Vagina (tissue), 2 donors: ENCODE data around the gene C15orf39. TPM values are rescaled to one million over a fixed set of nuclear protein-coding genes. Genes with fewer than 3 reads are reported as not detected.

ENCODE experiments used
- DNase-seq, 2 donors: peaks; one replicate each; pipeline ENCODE4 v3.0.0-alpha.2; 2017; ENCODE audit errors: extremely low spot score in 2 of 2
- H3K27ac ChIP-seq: fragments of 200-600 bp; sonication (generic); one replicate; pipeline ENCODE4 v1.5.1; 2019
- H3K27me3 ChIP-seq: fragments of 200-600 bp; sonication (generic); one replicate; pipeline ENCODE4 v1.5.1; 2019
- H3K36me3 ChIP-seq, 2 donors: fragments of 200-600 bp; sonication (generic); one replicate each; pipeline ENCODE4 v1.5.1; 2017 to 2019
- H3K4me1 ChIP-seq: fragments of 200-600 bp; sonication (generic); one replicate; pipeline ENCODE4 v1.5.1; 2019
- H3K4me3 ChIP-seq, 2 donors: fragments of 200-600 bp; sonication (generic); 1 replicate in 1 of 2; 2 replicates in 1 of 2; pipeline ENCODE4 v1.5.1; 2016 to 2019
- H3K9me3 ChIP-seq: fragments of 200-600 bp; sonication (generic); one replicate; pipeline ENCODE4 v1.5.1; 2019
- CTCF ChIP-seq, 3 experiments: fragments of 450-650 bp in 2 of 3; fragments of 200-600 bp in 1 of 3; sonication (generic) in 1 of 3; IDR thresholded peaks; one replicate each; pipeline ENCODE4 v1.5.1; 2017 to 2019; ENCODE audit warnings: antibody characterized with exemption in 3 of 3, mild to moderate bottlenecking in 2 of 3, moderate library complexity in 2 of 3
- POLR2A ChIP-seq, 2 donors: fragments of 450-650 bp; IDR thresholded peaks; one replicate each; pipeline ENCODE4 v1.6.1; 2017; ENCODE audit warnings: antibody characterized with exemption in 2 of 2, mild to moderate bottlenecking in 2 of 2, moderate library complexity in 2 of 2
- POLR2AphosphoS5 ChIP-seq, 2 donors: sonication (generic); formaldehyde crosslinking; IDR thresholded peaks; one replicate each; pipeline ENCODE4 v1.9.0; 2017; ENCODE audit warnings: antibody characterized with exemption in 2 of 2, mild to moderate bottlenecking in 2 of 2, low read depth in 1 of 2; ENCODE audit not compliant: insufficient read depth in 1 of 2
- intact Hi-C: fragments of 100-400 bp; cut with DNase I; formaldehyde crosslinking; loops from one replicate; pipeline ENCODE4 v1.15.1; 2023
- total RNA-seq: library from RNA; depleted of rRNA; stranded (reverse); fragments of >200 nt; gene quantifications from one replicate; pipeline ENCODE4 v1.2.3, GENCODE V29; 2016

C15orf39 gene
- total RNA-seq, 1 donor from 2014 or later = 20.9 TPM

- TF ChIP-seq CTCF (IDR thresholded peaks at IDR 0.05) (no peak), POLR2AphosphoS5 (IDR thresholded peaks at IDR 0.05; ENCODE audit: insufficient read depth in 1 of 2, low read depth in 1 of 2) (no peak), POLR2A (IDR thresholded peaks at IDR 0.05) (no peak)
- Histone ChIP-seq H3K4me1 (peaks cover 32% of the 10 kb centered on the region), H3K27ac (no peak overlapping the region), H3K36me3 (no peaks in the 10 kb centered on the region), H3K9me3 (no peaks in the 10 kb centered on the region), H3K4me3 (no peak overlapping the region), H3K27me3 (no peaks in the 10 kb centered on the region)
- DNase-seq = no peak
- intact Hi-C loops = no loop called here
Measured at GRCh38 chr15:75197062-75197630, 4.5 kb upstream of the C15orf39 start.

- no peaks in the 10 kb centered on the region for H3K9me3 ChIP-seq
- no peak for DNase-seq
- H3K4me1 ChIP-seq = peaks cover 42% of the 10 kb centered on the region
- TF ChIP-seq POLR2A (IDR thresholded peaks at IDR 0.05) = no peak
- no peak for TF ChIP-seq CTCF (IDR thresholded peaks at IDR 0.05)
- TF ChIP-seq POLR2AphosphoS5 (IDR thresholded peaks at IDR 0.05; ENCODE audit: insufficient read depth in 1 of 2, low read depth in 1 of 2) = no peak
- no peak overlapping the region for H3K4me3 ChIP-seq
- intact Hi-C loops = no loop called here
- no peak overlapping the region for H3K27ac ChIP-seq
- no peaks in the 10 kb centered on the region for H3K27me3 ChIP-seq
- H3K36me3 ChIP-seq = no peaks in the 10 kb centered on the region
Measured at GRCh38 chr15:75198560-75199356, 2.9 kb upstream of the C15orf39 start.

GRCh38 chr15:75199357-75199940 is 2.2 kb upstream of the C15orf39 start:
- H3K4me3 ChIP-seq = no peak overlapping the region
- intact Hi-C loops = no loop called here
- peaks cover 49% of the 10 kb centered on the region for H3K4me1 ChIP-seq
- TF ChIP-seq POLR2AphosphoS5 (IDR thresholded peaks at IDR 0.05; ENCODE audit: insufficient read depth in 1 of 2, low read depth in 1 of 2) (no peak), POLR2A (IDR thresholded peaks at IDR 0.05) (no peak), CTCF (IDR thresholded peaks at IDR 0.05) (no peak)
- no peak overlapping the region for H3K27ac ChIP-seq
- H3K9me3 ChIP-seq = no peaks in the 10 kb centered on the region
- no peak for DNase-seq
- no peaks in the 10 kb centered on the region for H3K36me3 ChIP-seq
- no peaks in the 10 kb centered on the region for H3K27me3 ChIP-seq

- no peaks in the 10 kb centered on the region for H3K9me3 ChIP-seq
- H3K36me3 ChIP-seq = no peaks in the 10 kb centered on the region
- intact Hi-C loops = loop anchor here (5.0 kb wide), 1 partner anchor 158 kb away; no protein-coding TSS in a partner anchor
- H3K4me1 ChIP-seq = peaks cover 55% of the 10 kb centered on the region
- H3K27ac ChIP-seq = no peak overlapping the region
- DNase-seq = no peak
- no peaks in the 10 kb centered on the region for H3K27me3 ChIP-seq
- H3K4me3 ChIP-seq = no peak overlapping the region
- TF ChIP-seq POLR2AphosphoS5 (IDR thresholded peaks at IDR 0.05; ENCODE audit: insufficient read depth in 1 of 2, low read depth in 1 of 2) = no peak
- no peak for TF ChIP-seq POLR2A (IDR thresholded peaks at IDR 0.05)
- TF ChIP-seq CTCF (IDR thresholded peaks at IDR 0.05) = no peak
Measured at GRCh38 chr15:75200391-75200764, 1.3 kb upstream of the C15orf39 start.
